MM.1S (cell line): ENCODE data around the gene SORCS2.

Experiments used
- DNase-seq: peaks from one replicate; pipeline ENCODE4 v3.0.0-alpha.2; 2015
- H2AFZ ChIP-seq: fragments of 300-600 bp; sonication (generic); 2 replicates; pipeline ENCODE4 v1.6.0; 2016; ENCODE audit warnings: antibody characterized with exemption, low read length
- H3F3A ChIP-seq: fragments of 300-600 bp; sonication (generic); 2 replicates; pipeline ENCODE4 v1.6.1; 2016; ENCODE audit warnings: mild to moderate bottlenecking, antibody characterized with exemption, low read length, moderate library complexity, mixed read lengths; ENCODE audit not compliant: insufficient read depth
- H3K27ac ChIP-seq: fragments of 300-600 bp; sonication (generic); 2 replicates; pipeline ENCODE4 v1.5.1; 2016; ENCODE audit warnings: mild to moderate bottlenecking, low read length
- H3K27me3 ChIP-seq: fragments of 300-600 bp; sonication (generic); replicated peaks from 2 replicates; pipeline ENCODE4 v1.6.0; 2016; ENCODE audit warnings: low read length; ENCODE audit not compliant: insufficient read depth
- H3K36me3 ChIP-seq: fragments of 300-600 bp; sonication (generic); replicated peaks from 2 replicates; pipeline ENCODE4 v1.6.1; 2016; ENCODE audit warnings: mild to moderate bottlenecking, low read length, mixed read lengths; ENCODE audit not compliant: insufficient read depth
- H3K4me1 ChIP-seq: fragments of 300-600 bp; sonication (generic); 2 replicates; pipeline ENCODE4 v1.6.1; 2016; ENCODE audit warnings: low read length, mixed read lengths
- H3K4me2 ChIP-seq: fragments of 300-600 bp; sonication (generic); 2 replicates; pipeline ENCODE4 v1.6.0; 2016; ENCODE audit warnings: low read depth, low read length
- H3K4me3 ChIP-seq: fragments of 300-600 bp; sonication (generic); 2 replicates; pipeline ENCODE4 v1.5.1; 2016; ENCODE audit warnings: low read length, mixed read lengths
- H3K79me2 ChIP-seq: fragments of 300-600 bp; sonication (generic); 2 replicates; pipeline ENCODE4 v1.6.1; 2016; ENCODE audit warnings: mixed run types, low read length, mixed read lengths
- H3K9ac ChIP-seq: fragments of 300-600 bp; sonication (generic); 2 replicates; pipeline ENCODE4 v1.6.1; 2016; ENCODE audit warnings: low read length, mixed read lengths
- H3K9me2 ChIP-seq: fragments of 300-600 bp; sonication (generic); replicated peaks from 2 replicates; pipeline ENCODE4 v1.6.1; 2016; ENCODE audit warnings: mild to moderate bottlenecking, low read length, mixed read lengths; ENCODE audit not compliant: insufficient read depth
- H3K9me3 ChIP-seq: fragments of 300-600 bp; sonication (generic); replicated peaks from 2 replicates; pipeline ENCODE4 v1.6.1; 2016; ENCODE audit warnings: mild to moderate bottlenecking, low read length, mixed read lengths; ENCODE audit not compliant: insufficient read depth
- H4K20me1 ChIP-seq: fragments of 300-600 bp; sonication (generic); 2 replicates; pipeline ENCODE4 v1.6.1; 2016; ENCODE audit warnings: mild to moderate bottlenecking, low read length, moderate library complexity, mixed read lengths; ENCODE audit not compliant: insufficient read depth
- CTCF ChIP-seq: fragments of 300-600 bp; sonication (generic); IDR thresholded peaks from 2 replicates; pipeline ENCODE4 v1.5.1; 2016; ENCODE audit warnings: antibody characterized with exemption, low read length, mixed read lengths
- EZH2 ChIP-seq: fragments of 300-600 bp; sonication (generic); optimal IDR thresholded peaks from 2 replicates; pipeline ENCODE3; 2017; ENCODE audit warnings: low read depth, mild to moderate bottlenecking, antibody characterized with exemption, low read length, mixed read lengths
- EZH2phosphoT487 ChIP-seq: fragments of 300-600 bp; sonication (generic); IDR thresholded peaks from 2 replicates; pipeline ENCODE4 v1.6.1; 2018; ENCODE audit warnings: antibody characterized with exemption, low read length

The SORCS2 gene

GRCh38 chr4:7683126-7683703, 490.9 kb downstream of the SORCS2 start:
- Histone ChIP-seq H3K4me3 (no peak overlapping the region), H3K27me3 (peaks cover 93% of the 10 kb centered on the region), H3K9ac (no peak overlapping the region), H3K36me3 (no peaks in the 10 kb centered on the region), H3K9me2 (no peaks in the 10 kb centered on the region), H3K27ac (no peak overlapping the region), H3K4me2 (no peak overlapping the region), H3K4me1 (no peaks in the 10 kb centered on the region), H4K20me1 (no peaks in the 10 kb centered on the region), H3K79me2 (no peaks in the 10 kb centered on the region), H2AFZ (no peak overlapping the region), H3F3A (no peaks in the 10 kb centered on the region), H3K9me3 (no peaks in the 10 kb centered on the region)
- no peak for DNase-seq
- TF ChIP-seq CTCF: no peak
- TF ChIP-seq EZH2phosphoT487: no peak
- TF ChIP-seq EZH2: no peak

GRCh38 chr4:7684294-7684693, 492.0 kb downstream of the SORCS2 start:
- no peak for TF ChIP-seq EZH2
- TF ChIP-seq EZH2phosphoT487: no peak
- no peak for TF ChIP-seq CTCF
- H3K4me3 ChIP-seq: no peak overlapping the region
- no peaks in the 10 kb centered on the region for H3K9me2 ChIP-seq
- no peak overlapping the region for H2AFZ ChIP-seq
- H3K9ac ChIP-seq: no peak overlapping the region
- no peaks in the 10 kb centered on the region for H3K79me2 ChIP-seq
- H3K4me1 ChIP-seq: no peaks in the 10 kb centered on the region
- no peak overlapping the region for H3K27ac ChIP-seq
- H3K36me3 ChIP-seq: no peaks in the 10 kb centered on the region
- no peak overlapping the region for H3K4me2 ChIP-seq
- H3K9me3 ChIP-seq: no peaks in the 10 kb centered on the region
- H3F3A ChIP-seq: no peaks in the 10 kb centered on the region
- DNase-seq: no peak
- no peaks in the 10 kb centered on the region for H4K20me1 ChIP-seq
- peaks cover 89% of the 10 kb centered on the region for H3K27me3 ChIP-seq

GRCh38 chr4:7686070-7686870, 493.9 kb downstream of the SORCS2 start:
- Histone ChIP-seq H3K4me3 (no peak overlapping the region), H3K27ac (no peak overlapping the region), H3K4me2 (no peak overlapping the region), H3K79me2 (no peaks in the 10 kb centered on the region), H2AFZ (no peak overlapping the region), H3K27me3 (peaks cover 71% of the 10 kb centered on the region), H3F3A (no peaks in the 10 kb centered on the region), H3K4me1 (no peaks in the 10 kb centered on the region), H3K9me2 (no peaks in the 10 kb centered on the region), H4K20me1 (no peaks in the 10 kb centered on the region), H3K9ac (no peak overlapping the region), H3K9me3 (no peaks in the 10 kb centered on the region), H3K36me3 (no peaks in the 10 kb centered on the region)
- no peak for DNase-seq
- TF ChIP-seq EZH2phosphoT487: no peak

GRCh38 chr4:7687006-7687405, 494.7 kb downstream of the SORCS2 start:
- Histone ChIP-seq H3K79me2 (no peaks in the 10 kb centered on the region), H4K20me1 (no peaks in the 10 kb centered on the region), H3K27me3 (peaks cover 71% of the 10 kb centered on the region), H3K4me1 (no peaks in the 10 kb centered on the region), H3K9ac (no peak overlapping the region), H3K4me2 (no peak overlapping the region), H3K9me2 (no peaks in the 10 kb centered on the region), H3F3A (no peaks in the 10 kb centered on the region), H3K9me3 (no peaks in the 10 kb centered on the region), H3K27ac (no peak overlapping the region), H3K4me3 (no peak overlapping the region), H2AFZ (no peak overlapping the region), H3K36me3 (no peaks in the 10 kb centered on the region)
- DNase-seq: no peak
- TF ChIP-seq EZH2: no peak
- TF ChIP-seq CTCF: no peak
- TF ChIP-seq EZH2phosphoT487: no peak
